Measurements from ENCODE around the gene B3GALNT2.
"Not testable (repeated sequence)": the region's sequence is repeated elsewhere in the genome, so short reads cannot be mapped to it uniquely, and the experiment has no call there.

B3GALNT2 gene

GRCh38 chr1:235483090-235483489 lies 21.2 kb downstream of the B3GALNT2 start:
- no peaks in the 10 kb centered on the region; the same call in 1 of the 2 replicates for H3K36me3 ChIP-seq (ENCODE audit: control insufficient read depth, insufficient read depth, low read length)
- TF ChIP-seq CTCF (IDR thresholded peaks at IDR 0.05; ENCODE audit: insufficient read depth, low read length, poor library complexity, severe bottlenecking) = no peak
- no peak for DNase-seq (ENCODE audit: extremely low read depth, insufficient read length)
- H3K4me3 ChIP-seq (replicated peaks; ENCODE audit: low read depth, low read length) = no peak overlapping the region
- H3K27me3 ChIP-seq (replicated peaks; ENCODE audit: control insufficient read depth, insufficient read depth, low read length) = no peaks in the 10 kb centered on the region

- DNase-seq (ENCODE audit: extremely low read depth, insufficient read length) = no peak
- no peaks in the 10 kb centered on the region for H3K27me3 ChIP-seq (replicated peaks; ENCODE audit: control insufficient read depth, insufficient read depth, low read length)
- no peak overlapping the region for H3K4me3 ChIP-seq (replicated peaks; ENCODE audit: low read depth, low read length)
- no peak for TF ChIP-seq CTCF (IDR thresholded peaks at IDR 0.05; ENCODE audit: insufficient read depth, low read length, poor library complexity, severe bottlenecking)
- peaks cover 1% of the 10 kb centered on the region; the same call in 1 of the 2 replicates for H3K36me3 ChIP-seq (ENCODE audit: control insufficient read depth, insufficient read depth, low read length)
Observed at GRCh38 chr1:235473806-235474205, 30.4 kb downstream of the B3GALNT2 start.

GRCh38 chr1:235470741-235471439 lies 33.4 kb downstream of the B3GALNT2 start:
- Histone ChIP-seq H3K27me3 (replicated peaks; ENCODE audit: control insufficient read depth, insufficient read depth, low read length) (no peaks in the 10 kb centered on the region), H3K36me3 (ENCODE audit: control insufficient read depth, insufficient read depth, low read length) (no peaks in the 10 kb centered on the region), H3K4me3 (replicated peaks; ENCODE audit: low read depth, low read length) (no peak overlapping the region)
- no peak for DNase-seq (ENCODE audit: extremely low read depth, insufficient read length)
- no peak for TF ChIP-seq CTCF (IDR thresholded peaks at IDR 0.05; ENCODE audit: insufficient read depth, low read length, poor library complexity, severe bottlenecking)

DNA sequence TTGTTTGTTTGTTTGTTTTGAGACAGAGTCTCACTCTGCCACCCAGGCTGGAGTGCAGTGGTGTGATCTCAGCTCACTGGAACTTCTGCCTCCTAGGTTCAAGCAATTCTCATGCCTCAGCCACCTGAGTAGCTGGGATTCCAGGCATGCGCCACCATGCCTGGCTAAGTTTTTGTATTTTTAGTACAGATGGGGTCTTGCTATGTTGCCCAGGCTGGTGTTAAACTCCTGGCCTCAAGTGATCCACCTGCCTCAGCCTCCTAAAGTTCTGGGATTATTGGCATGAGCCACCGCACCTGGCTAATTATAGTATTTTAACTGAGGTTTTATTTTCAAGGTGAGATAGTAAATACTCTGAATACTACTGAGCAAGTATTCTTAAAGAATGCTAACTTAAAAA lies 34.4 kb downstream of the B3GALNT2 start:
- DNase-seq (ENCODE audit: extremely low read depth, insufficient read length); H3K4me3 ChIP-seq (replicated peaks; ENCODE audit: low read depth, low read length); H3K27me3 ChIP-seq (replicated peaks; ENCODE audit: control insufficient read depth, insufficient read depth, low read length); H3K36me3 ChIP-seq (ENCODE audit: control insufficient read depth, insufficient read depth, low read length): not testable (repeated sequence)

- Histone ChIP-seq H3K27me3 (replicated peaks; ENCODE audit: control insufficient read depth, insufficient read depth, low read length) (no peaks in the 10 kb centered on the region), H3K36me3 (ENCODE audit: control insufficient read depth, insufficient read depth, low read length) (no peaks in the 10 kb centered on the region), H3K4me3 (replicated peaks; ENCODE audit: low read depth, low read length) (no peak overlapping the region)
- DNase-seq (ENCODE audit: extremely low read depth, insufficient read length) = no peak
- TF ChIP-seq CTCF (IDR thresholded peaks at IDR 0.05; ENCODE audit: insufficient read depth, low read length, poor library complexity, severe bottlenecking) = no peak
Observed at GRCh38 chr1:235468970-235469369, 35.3 kb downstream of the B3GALNT2 start.

GRCh38 chr1:235468004-235468403 lies 36.2 kb downstream of the B3GALNT2 start:
- no peak for DNase-seq (ENCODE audit: extremely low read depth, insufficient read length)
- no peak for TF ChIP-seq CTCF (IDR thresholded peaks at IDR 0.05; ENCODE audit: insufficient read depth, low read length, poor library complexity, severe bottlenecking)
- no peaks in the 10 kb centered on the region for H3K36me3 ChIP-seq (ENCODE audit: control insufficient read depth, insufficient read depth, low read length)
- H3K27me3 ChIP-seq (replicated peaks; ENCODE audit: control insufficient read depth, insufficient read depth, low read length) = no peaks in the 10 kb centered on the region
- no peak overlapping the region for H3K4me3 ChIP-seq (replicated peaks; ENCODE audit: low read depth, low read length)
